H1 (cell line): ENCODE results near the gene ZNF398. TPM values are rescaled to one million over a fixed set of nuclear protein-coding genes. Genes with fewer than 3 reads are reported as not detected.
A peak's percentile ranks its signal among the peaks of the same experiment; 100 is the strongest.

Experiments used
- CTCF ChIA-PET: fragments of 300-600 bp; sonication (Branson Sonifier 250); formaldehyde crosslinking; loops from one replicate; lab custom pipeline; 2021; ENCODE audit not compliant: partially characterized antibody; lab: Charles Lee
- POLR2A ChIA-PET: fragments of 300-600 bp; sonication (Branson Sonifier 250); formaldehyde crosslinking; loops from one replicate; lab custom pipeline; 2021; ENCODE audit warnings: inconsistent platforms; ENCODE audit not compliant: partially characterized antibody; lab: Charles Lee
- DNase-seq, 2 experiments: peaks; one replicate each; pipeline versions ENCODE4 v3.0.0 to v3.0.0-alpha.2; 2010 to 2022; ENCODE audit warnings: low spot score in 2 of 2, low read depth in 1 of 2, mixed read lengths in 1 of 2
- FAIRE-seq: peaks from 2 replicates; lab custom pipeline; 2011; peaks lifted over from hg19 to GRCh38; lab: Jason Lieb, UNC
- H2AFZ ChIP-seq: 2 replicates; pipeline ENCODE4 v1.8.1; 2012; ENCODE audit warnings: low read length, inconsistent platforms
- H2AK5ac ChIP-seq: 2 replicates; pipeline ENCODE4 v1.6.1; 2013; ENCODE audit warnings: low read depth, low read length
- H2BK120ac ChIP-seq: replicated peaks from 2 replicates; pipeline ENCODE3; 2013; ENCODE audit warnings: low read depth, low read length, inconsistent platforms
- H2BK12ac ChIP-seq: 2 replicates; pipeline ENCODE4 v1.6.1; 2013; ENCODE audit warnings: low read depth, low read length
- H2BK15ac ChIP-seq: 2 replicates; pipeline ENCODE4 v1.6.1; 2013; ENCODE audit warnings: low read length
- H2BK20ac ChIP-seq: 2 replicates; pipeline ENCODE4 v1.6.1; 2013; ENCODE audit warnings: low read length
- H2BK5ac ChIP-seq: 2 replicates; pipeline ENCODE4 v1.6.1; 2013; ENCODE audit warnings: low read depth, low read length
- H3K14ac ChIP-seq: 2 replicates; pipeline ENCODE4 v1.6.1; 2013; ENCODE audit warnings: inconsistent platforms; ENCODE audit not compliant: insufficient read length
- H3K18ac ChIP-seq: 2 replicates; pipeline ENCODE4 v1.6.1; 2013; ENCODE audit warnings: low read length; ENCODE audit errors: extremely low read depth
- H3K23ac ChIP-seq: 2 replicates; pipeline ENCODE4 v1.6.1; 2013; ENCODE audit warnings: inconsistent platforms; ENCODE audit not compliant: insufficient read length
- H3K23me2 ChIP-seq: 2 replicates; pipeline ENCODE4 v1.6.1; 2013; ENCODE audit warnings: low read depth, low read length
- H3K27ac ChIP-seq: 2 replicates; pipeline ENCODE4 v1.6.1; 2011; ENCODE audit warnings: low read depth, low read length, inconsistent platforms
- H3K27me3 ChIP-seq, 4 experiments: replicated peaks in 1 of 4; 1 replicate in 1 of 4; 2 replicates in 3 of 4; pipeline versions ENCODE4 v1.6.1 to v1.8.1; 2011 to 2013; ENCODE audit warnings: low read length in 3 of 4, mild to moderate bottlenecking in 3 of 4, inconsistent platforms in 2 of 4, mixed read lengths in 2 of 4, moderate library complexity in 1 of 4; ENCODE audit not compliant: control insufficient read depth in 3 of 4, insufficient read depth in 3 of 4; ENCODE audit errors: extremely low read depth in 1 of 4
- H3K36me3 ChIP-seq, 4 experiments: 2 replicates each; pipeline versions ENCODE4 v1.6.1 to v1.8.1; 2011 to 2013; ENCODE audit warnings: mild to moderate bottlenecking in 4 of 4, low read length in 3 of 4, moderate library complexity in 2 of 4, control low read depth in 1 of 4, inconsistent platforms in 1 of 4; ENCODE audit not compliant: insufficient read depth in 4 of 4, control insufficient read depth in 2 of 4
- H3K4ac ChIP-seq: replicated peaks from 2 replicates; pipeline ENCODE3; 2013; ENCODE audit warnings: low read length, low read depth, mixed read lengths, inconsistent platforms; ENCODE audit not compliant: insufficient read length
- H3K4me1 ChIP-seq, 4 experiments: replicated peaks in 1 of 4; 1 replicate in 1 of 4; 2 replicates in 3 of 4; pipeline versions ENCODE4 v1.6.1 to v1.8.1; 2011 to 2013; ENCODE audit warnings: low read length in 3 of 4, inconsistent platforms in 2 of 4, mixed read lengths in 1 of 4; ENCODE audit not compliant: insufficient read depth in 4 of 4, control insufficient read depth in 3 of 4
- H3K4me2 ChIP-seq, 2 experiments: 2 replicates each; pipeline versions ENCODE4 v1.6.1 to v1.8.1; 2011 to 2013; ENCODE audit warnings: low read depth in 2 of 2, low read length in 2 of 2, control low read depth in 1 of 2, inconsistent platforms in 1 of 2, mild to moderate bottlenecking in 1 of 2; ENCODE audit not compliant: insufficient read depth in 1 of 2
- H3K4me3 ChIP-seq, 4 experiments: fragments of 200-600, 300-600 bp in 1 of 4; sonication (generic), shearing (Covaris generic), sonication (Bioruptor Twin) in 1 of 4; 2 replicates each; pipeline versions ENCODE4 v1.5.1 to v1.8.1; 2011 to 2016; ENCODE audit warnings: low read length in 4 of 4, low read depth in 3 of 4, control low read depth in 2 of 4, inconsistent platforms in 2 of 4, mild to moderate bottlenecking in 2 of 4, mixed read lengths in 1 of 4, moderate library complexity in 1 of 4; ENCODE audit not compliant: insufficient read depth in 2 of 4; ENCODE audit errors: extremely low read depth in 1 of 4
- H3K56ac ChIP-seq: replicated peaks from 2 replicates; pipeline ENCODE3; 2013; ENCODE audit warnings: low read depth, mild to moderate bottlenecking, mixed read lengths, low read length, inconsistent platforms; ENCODE audit not compliant: insufficient read length
- H3K79me1 ChIP-seq: 2 replicates; pipeline ENCODE4 v1.6.1; 2013; ENCODE audit warnings: low read depth, low read length, control low read depth
- H3K79me2 ChIP-seq, 2 experiments: 2 replicates each; pipeline versions ENCODE4 v1.6.1 to v1.8.1; 2012 to 2013; ENCODE audit warnings: low read length in 2 of 2, mild to moderate bottlenecking in 2 of 2, inconsistent platforms in 1 of 2; ENCODE audit not compliant: insufficient read depth in 2 of 2, control insufficient read depth in 1 of 2
- H3K9ac ChIP-seq, 4 experiments: replicated peaks in 1 of 4; 1 replicate in 1 of 4; 2 replicates in 3 of 4; pipeline versions ENCODE4 v1.6.1 to v1.8.1; 2011 to 2013; ENCODE audit warnings: low read depth in 3 of 4, low read length in 3 of 4, control low read depth in 2 of 4, mild to moderate bottlenecking in 2 of 4, moderate library complexity in 2 of 4, inconsistent platforms in 1 of 4; ENCODE audit errors: extremely low read depth in 1 of 4
- H3K9me3 ChIP-seq, 2 experiments: 2 replicates each; pipeline versions ENCODE4 v1.6.1 to v1.8.1; 2012 to 2013; ENCODE audit warnings: mild to moderate bottlenecking in 2 of 2, moderate library complexity in 2 of 2, control low read depth in 1 of 2, inconsistent platforms in 1 of 2, low read depth in 1 of 2, low read length in 1 of 2, mixed read lengths in 1 of 2; ENCODE audit not compliant: insufficient read depth in 2 of 2
- H4K20me1 ChIP-seq, 2 experiments: replicated peaks in 1 of 2; 2 replicates each; pipeline versions ENCODE3 to v1.8.1; 2011 to 2013; ENCODE audit warnings: inconsistent platforms in 2 of 2, low read length in 2 of 2, mild to moderate bottlenecking in 1 of 2; ENCODE audit not compliant: insufficient read depth in 2 of 2, control insufficient read depth in 1 of 2
- H4K5ac ChIP-seq: 2 replicates; pipeline ENCODE4 v1.6.1; 2013; ENCODE audit warnings: low read length, low read depth, mixed read lengths, inconsistent platforms; ENCODE audit not compliant: insufficient read length
- H4K8ac ChIP-seq: 2 replicates; pipeline ENCODE4 v1.8.0; 2013; ENCODE audit warnings: mild to moderate bottlenecking, moderate library complexity, low read length, inconsistent platforms; ENCODE audit not compliant: insufficient read depth; ENCODE audit errors: extremely low read depth
- H4K91ac ChIP-seq: replicated peaks from 2 replicates; pipeline ENCODE3; 2013; ENCODE audit warnings: low read length, mixed read lengths, inconsistent platforms; ENCODE audit not compliant: insufficient read length
- EP300 ChIP-seq, 2 experiments: IDR thresholded peaks; 1 replicate in 1 of 2; 2 replicates in 1 of 2; pipeline ENCODE4 v1.6.1; 2011 to 2012; ENCODE audit warnings: low read depth in 2 of 2, low read length in 2 of 2, mild to moderate bottlenecking in 2 of 2, borderline replicate concordance in 1 of 2, inconsistent platforms in 1 of 2, moderate library complexity in 1 of 2
- RAD21 ChIP-seq, 2 experiments: IDR thresholded peaks in 1 of 2; conservative IDR thresholded peaks in 1 of 2; 2 replicates each; pipeline ENCODE4 v1.6.1; 2011; ENCODE audit warnings: low read depth in 2 of 2, low read length in 2 of 2, improper control_type of control experiment in 1 of 2, inconsistent platforms in 1 of 2, mild to moderate bottlenecking in 1 of 2, moderate library complexity in 1 of 2
- SIX5 ChIP-seq: IDR thresholded peaks from 2 replicates; pipeline ENCODE4 v1.6.1; 2011; ENCODE audit warnings: mild to moderate bottlenecking, low read depth, low read length
- WGBS, 2 experiments: shearing (Covaris generic) in 1 of 2; methylation state at CpG; one replicate each; pipeline versions ENCODE4 v1.1.6 to v1.1.7; 2013 to 2015; ENCODE audit warnings: low lambda C conversion rate in 2 of 2, mixed read lengths in 2 of 2, inconsistent platforms in 1 of 2, low coverage in 1 of 2, missing lambda C conversion rate in 1 of 2; ENCODE audit not compliant: insufficient replicate concordance in 2 of 2, insufficient coverage in 1 of 2, insufficient read length in 1 of 2; ENCODE audit errors: extremely low coverage in 1 of 2, missing lambda C conversion rate in 1 of 2; 5-methylcytosine and 5-hydroxymethylcytosine counted together
- polyA plus RNA-seq, 7 experiments: library from polyadenylated mRNA; depleted of rRNA in 3 of 7; stranded (reverse) in 5 of 7; unstranded in 2 of 7; fragments of >200 nt in 5 of 7; fragments of 200-250 nt in 2 of 7; gene quantifications; 1 replicate in 5 of 7; 2 replicates in 1 of 7; 4 replicates in 1 of 7; pipeline versions ENCODE4 v1.2.1 to v1.2.3, GENCODE V29; 2011 to 2013; ENCODE audit warnings: missing spikeins in 2 of 7, mixed read lengths in 2 of 7
- total RNA-seq: library from RNA; stranded (reverse); fragmentation: NEBNext Ultra II Directional; extraction: Animal tissue kit (Norgen Biotek cat#: 25700); gene quantifications from 2 replicates; pipeline ENCODE4 v1.2.1, GENCODE V29; 2021
- TF ChIP-seq, protein P1 (sequence below), 3 experiments: IDR thresholded peaks; 1 replicate in 2 of 3; 2 replicates in 1 of 3; pipeline versions ENCODE4 v1.5.1 to v1.6.1; 2011; ENCODE audit warnings: low read length in 3 of 3, mild to moderate bottlenecking in 3 of 3, inconsistent platforms in 2 of 3, low read depth in 1 of 3, moderate library complexity in 1 of 3; ENCODE audit not compliant: insufficient read depth in 1 of 3; ENCODE audit errors: control extremely low read depth in 1 of 3

ZNF398 gene
- total and polyA plus RNA-seq, 2 of the 8 experiments (the other 6 are each of a cell fraction or from before 2014, with no cell fraction given) = 52.7 to 63.5 TPM

GRCh38 chr7:149136118-149136517, 11.1 kb upstream of the ZNF398 start:
- no peak overlapping the region for H2BK5ac ChIP-seq
- no peak overlapping the region for H2AFZ ChIP-seq
- no peak overlapping the region for H3K4me2 ChIP-seq
- no peak overlapping the region for H3K14ac ChIP-seq
- no peaks in the 10 kb centered on the region for H3K23me2 ChIP-seq
- CTCF ChIA-PET = interaction anchor here (0.6 to 4.9 kb wide), 9 partner anchors 8 to 65 kb away, joined by 3 to 34 read pairs (median 5); partner anchors contain the start of genes ZNF398 and ZNF425
- no peak overlapping the region for H4K5ac ChIP-seq
- 91% methylated on average over 9 of the region's 9 CpGs; no CpG with 5 or more reads in 1 of the 2 experiments for WGBS, 2 experiments
- H3K36me3 ChIP-seq = peaks cover 0 to 11% (median 5%) of the 10 kb centered on the region in 4 experiments; a peak in 3 of 8 replicates
- peaks cover 0 to 3% (median 0%) of the 10 kb centered on the region in 4 experiments; a peak in 1 of 7 replicates for H3K4me1 ChIP-seq
- no peak overlapping the region for H2AK5ac ChIP-seq
- no peak overlapping the region; the same call in 1 of the 2 replicates for H4K8ac ChIP-seq
- H3K4me3 ChIP-seq = no peak overlapping the region
- H2BK120ac ChIP-seq = no peak overlapping the region
- H3K27me3 ChIP-seq = no peaks in the 10 kb centered on the region
- no peak overlapping the region for H3K4ac ChIP-seq
- no peak overlapping the region for H4K91ac ChIP-seq
- no peak overlapping the region for H2BK20ac ChIP-seq
- no peaks in the 10 kb centered on the region for H3K79me2 ChIP-seq
- no peak overlapping the region for H3K9ac ChIP-seq
- no peaks in the 10 kb centered on the region for H4K20me1 ChIP-seq
- H2BK12ac ChIP-seq = no peak overlapping the region
- TF ChIP-seq, protein P1, sequence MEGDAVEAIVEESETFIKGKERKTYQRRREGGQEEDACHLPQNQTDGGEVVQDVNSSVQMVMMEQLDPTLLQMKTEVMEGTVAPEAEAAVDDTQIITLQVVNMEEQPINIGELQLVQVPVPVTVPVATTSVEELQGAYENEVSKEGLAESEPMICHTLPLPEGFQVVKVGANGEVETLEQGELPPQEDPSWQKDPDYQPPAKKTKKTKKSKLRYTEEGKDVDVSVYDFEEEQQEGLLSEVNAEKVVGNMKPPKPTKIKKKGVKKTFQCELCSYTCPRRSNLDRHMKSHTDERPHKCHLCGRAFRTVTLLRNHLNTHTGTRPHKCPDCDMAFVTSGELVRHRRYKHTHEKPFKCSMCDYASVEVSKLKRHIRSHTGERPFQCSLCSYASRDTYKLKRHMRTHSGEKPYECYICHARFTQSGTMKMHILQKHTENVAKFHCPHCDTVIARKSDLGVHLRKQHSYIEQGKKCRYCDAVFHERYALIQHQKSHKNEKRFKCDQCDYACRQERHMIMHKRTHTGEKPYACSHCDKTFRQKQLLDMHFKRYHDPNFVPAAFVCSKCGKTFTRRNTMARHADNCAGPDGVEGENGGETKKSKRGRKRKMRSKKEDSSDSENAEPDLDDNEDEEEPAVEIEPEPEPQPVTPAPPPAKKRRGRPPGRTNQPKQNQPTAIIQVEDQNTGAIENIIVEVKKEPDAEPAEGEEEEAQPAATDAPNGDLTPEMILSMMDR (IDR thresholded peaks at IDR 0.05; ENCODE audit: control extremely low read depth in 1 of 3, insufficient read depth in 1 of 3, low read depth in 1 of 3, low read length in 3 of 3) = peak in 1 of 3 experiments; percentile 8; a peak in 1 of 4 replicates
- TF ChIP-seq RAD21 (IDR thresholded peaks at IDR 0.05 in 1 of 2, conservative IDR thresholded peaks at IDR 0.05 in 1 of 2; ENCODE audit: low read depth in 2 of 2, low read length in 2 of 2) (peak in 1 of 2 experiments; percentile 16; a peak in 2 of 4 replicates), EP300 (IDR thresholded peaks at IDR 0.05; ENCODE audit: borderline replicate concordance in 1 of 2, low read depth in 2 of 2, low read length in 2 of 2) (peak in 1 of 2 experiments; percentile 51; a peak in 1 of 3 replicates), SIX5 (no peak)
- H3K79me1 ChIP-seq = no peaks in the 10 kb centered on the region
- DNase-seq (no peak), FAIRE-seq (no peak)
- no peak overlapping the region for H3K56ac ChIP-seq
- no peak overlapping the region for H2BK15ac ChIP-seq
- H3K18ac ChIP-seq = no peak overlapping the region
- H3K23ac ChIP-seq = no peak overlapping the region
- POLR2A ChIA-PET = interaction anchor here (1.1 to 8.2 kb wide), 8 partner anchors 10 to 48 kb away, joined by 3 to 75 read pairs (median 4); partner anchors contain the start of genes ZNF398 and ZNF425
- H3K9me3 ChIP-seq = peaks cover 0 to under 1% of the 10 kb centered on the region in 2 experiments; a peak in 2 of 4 replicates
- no peak overlapping the region for H3K27ac ChIP-seq
